Vagina (tissue), 2 donors: ENCODE measurements around the gene DAGLB. TPM values are rescaled to one million over a fixed set of nuclear protein-coding genes. Genes with fewer than 3 reads are reported as not detected.

Source experiments
- DNase-seq, 2 donors: peaks; one replicate each; pipeline ENCODE4 v3.0.0-alpha.2; 2017; ENCODE audit errors: extremely low spot score in 2 of 2
- H3K27ac ChIP-seq: fragments of 200-600 bp; sonication (generic); one replicate; pipeline ENCODE4 v1.5.1; 2019
- H3K27me3 ChIP-seq: fragments of 200-600 bp; sonication (generic); one replicate; pipeline ENCODE4 v1.5.1; 2019
- H3K36me3 ChIP-seq, 2 donors: fragments of 200-600 bp; sonication (generic); one replicate each; pipeline ENCODE4 v1.5.1; 2017 to 2019
- H3K4me1 ChIP-seq: fragments of 200-600 bp; sonication (generic); one replicate; pipeline ENCODE4 v1.5.1; 2019
- H3K4me3 ChIP-seq, 2 donors: fragments of 200-600 bp; sonication (generic); 1 replicate in 1 of 2; 2 replicates in 1 of 2; pipeline ENCODE4 v1.5.1; 2016 to 2019
- H3K9me3 ChIP-seq: fragments of 200-600 bp; sonication (generic); one replicate; pipeline ENCODE4 v1.5.1; 2019
- POLR2A ChIP-seq, 2 donors: fragments of 450-650 bp; IDR thresholded peaks; one replicate each; pipeline ENCODE4 v1.6.1; 2017; ENCODE audit warnings: antibody characterized with exemption in 2 of 2, mild to moderate bottlenecking in 2 of 2, moderate library complexity in 2 of 2
- POLR2AphosphoS5 ChIP-seq, 2 donors: sonication (generic); formaldehyde crosslinking; IDR thresholded peaks; one replicate each; pipeline ENCODE4 v1.9.0; 2017; ENCODE audit warnings: antibody characterized with exemption in 2 of 2, mild to moderate bottlenecking in 2 of 2, low read depth in 1 of 2; ENCODE audit not compliant: insufficient read depth in 1 of 2
- intact Hi-C: fragments of 100-400 bp; cut with DNase I; formaldehyde crosslinking; loops from one replicate; pipeline ENCODE4 v1.15.1; 2023
- total RNA-seq: library from RNA; depleted of rRNA; stranded (reverse); fragments of >200 nt; gene quantifications from one replicate; pipeline ENCODE4 v1.2.3, GENCODE V29; 2016
- TF ChIP-seq, protein P1 (sequence below), 3 experiments: fragments of 450-650 bp in 2 of 3; fragments of 200-600 bp in 1 of 3; sonication (generic) in 1 of 3; IDR thresholded peaks; one replicate each; pipeline ENCODE4 v1.5.1; 2017 to 2019; ENCODE audit warnings: antibody characterized with exemption in 3 of 3, mild to moderate bottlenecking in 2 of 3, moderate library complexity in 2 of 3

The DAGLB gene
- total RNA-seq, 1 donor from 2014 or later = 22.1 TPM

DNA sequence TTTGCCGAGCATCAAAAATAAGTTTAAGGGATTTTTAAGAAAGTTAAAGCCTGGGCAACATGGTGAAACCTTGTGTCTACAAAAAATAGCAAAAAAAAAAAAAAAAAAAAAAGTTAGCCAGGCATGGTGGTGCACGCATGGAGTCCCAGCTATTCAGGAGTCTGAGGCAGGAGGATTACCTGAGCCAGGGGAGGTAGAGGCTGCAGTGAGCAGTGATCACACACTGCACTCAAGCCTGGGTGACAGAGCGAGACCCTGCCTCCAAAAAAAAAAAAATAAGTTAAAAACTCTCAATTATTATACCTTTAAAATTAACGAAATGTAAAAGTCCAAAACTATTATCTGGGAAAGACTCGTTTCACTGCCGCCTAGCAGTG lies 35.0 kb upstream of the DAGLB start:
- H3K4me3 ChIP-seq = peak overlapping the region; percentile 97 to 100
- intact Hi-C loops = no loop called here
- TF ChIP-seq POLR2AphosphoS5 (IDR thresholded peaks at IDR 0.05; ENCODE audit: insufficient read depth in 1 of 2, low read depth in 1 of 2) (no peak), POLR2A (IDR thresholded peaks at IDR 0.05) (no peak)
- TF ChIP-seq, protein P1, sequence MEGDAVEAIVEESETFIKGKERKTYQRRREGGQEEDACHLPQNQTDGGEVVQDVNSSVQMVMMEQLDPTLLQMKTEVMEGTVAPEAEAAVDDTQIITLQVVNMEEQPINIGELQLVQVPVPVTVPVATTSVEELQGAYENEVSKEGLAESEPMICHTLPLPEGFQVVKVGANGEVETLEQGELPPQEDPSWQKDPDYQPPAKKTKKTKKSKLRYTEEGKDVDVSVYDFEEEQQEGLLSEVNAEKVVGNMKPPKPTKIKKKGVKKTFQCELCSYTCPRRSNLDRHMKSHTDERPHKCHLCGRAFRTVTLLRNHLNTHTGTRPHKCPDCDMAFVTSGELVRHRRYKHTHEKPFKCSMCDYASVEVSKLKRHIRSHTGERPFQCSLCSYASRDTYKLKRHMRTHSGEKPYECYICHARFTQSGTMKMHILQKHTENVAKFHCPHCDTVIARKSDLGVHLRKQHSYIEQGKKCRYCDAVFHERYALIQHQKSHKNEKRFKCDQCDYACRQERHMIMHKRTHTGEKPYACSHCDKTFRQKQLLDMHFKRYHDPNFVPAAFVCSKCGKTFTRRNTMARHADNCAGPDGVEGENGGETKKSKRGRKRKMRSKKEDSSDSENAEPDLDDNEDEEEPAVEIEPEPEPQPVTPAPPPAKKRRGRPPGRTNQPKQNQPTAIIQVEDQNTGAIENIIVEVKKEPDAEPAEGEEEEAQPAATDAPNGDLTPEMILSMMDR (IDR thresholded peaks at IDR 0.05) = no peak
- H3K4me1 ChIP-seq = peaks cover 62% of the 10 kb centered on the region
- H3K9me3 ChIP-seq = no peaks in the 10 kb centered on the region
- H3K27me3 ChIP-seq = no peaks in the 10 kb centered on the region
- no peaks in the 10 kb centered on the region for H3K36me3 ChIP-seq
- peak overlapping the region; percentile 89 for H3K27ac ChIP-seq
- no peak for DNase-seq

DNA sequence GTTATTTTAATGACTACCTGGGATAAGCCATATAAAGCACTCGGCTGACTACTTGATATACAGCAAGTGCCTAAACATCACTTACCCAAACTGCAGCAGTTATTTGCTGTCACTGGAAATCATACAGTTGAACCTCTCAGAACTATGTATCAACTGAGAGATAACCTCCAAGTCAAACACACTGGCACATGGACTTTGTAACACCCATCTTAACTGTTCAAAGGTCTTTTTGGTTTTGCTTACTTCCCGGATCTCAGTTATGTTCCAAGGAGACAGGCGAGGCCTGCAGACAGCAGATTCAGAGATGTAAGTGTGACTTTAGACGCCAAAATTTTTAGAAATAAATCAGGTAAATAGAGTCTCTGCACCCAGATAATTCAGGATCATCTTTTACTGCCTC lies 34.6 kb upstream of the DAGLB start:
- intact Hi-C loops = no loop called here
- TF ChIP-seq POLR2A (IDR thresholded peaks at IDR 0.05) = no peak
- no peak for TF ChIP-seq POLR2AphosphoS5 (IDR thresholded peaks at IDR 0.05; ENCODE audit: insufficient read depth in 1 of 2, low read depth in 1 of 2)
- DNase-seq = no peak
- Histone ChIP-seq H3K4me3 (peak overlapping the region in 1 of 2 donors; percentile 97), H3K4me1 (peaks cover 66% of the 10 kb centered on the region), H3K36me3 (no peaks in the 10 kb centered on the region), H3K9me3 (no peaks in the 10 kb centered on the region), H3K27ac (no peak overlapping the region), H3K27me3 (no peaks in the 10 kb centered on the region)

DNA sequence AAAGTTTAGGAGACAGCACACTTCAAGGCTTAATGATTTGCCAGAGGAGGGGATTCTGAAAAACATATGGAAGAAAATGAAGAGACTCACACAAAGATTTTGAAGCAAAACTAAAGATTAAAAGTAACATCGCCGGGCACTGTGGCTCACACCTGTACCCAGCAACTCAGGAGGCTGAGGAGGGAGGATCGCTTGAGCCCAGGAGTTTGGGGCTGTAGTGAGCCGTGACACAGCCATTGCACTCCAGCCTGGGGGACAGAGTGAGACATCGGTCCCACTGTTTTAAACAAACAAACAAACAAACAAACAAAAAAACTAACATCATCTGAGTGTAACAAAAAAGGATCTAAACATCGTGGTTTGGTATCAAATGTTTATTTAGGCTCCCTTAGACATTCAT lies 33.7 kb upstream of the DAGLB start:
- H3K27ac ChIP-seq = peak overlapping the region; percentile 27
- H3K27me3 ChIP-seq = no peaks in the 10 kb centered on the region
- DNase-seq = no peak
- intact Hi-C loops = no loop called here
- H3K9me3 ChIP-seq = no peaks in the 10 kb centered on the region
- no peak for TF ChIP-seq POLR2A (IDR thresholded peaks at IDR 0.05)
- TF ChIP-seq, protein P1 (IDR thresholded peaks at IDR 0.05) = no peak
- TF ChIP-seq POLR2AphosphoS5 (IDR thresholded peaks at IDR 0.05; ENCODE audit: insufficient read depth in 1 of 2, low read depth in 1 of 2) = no peak
- no peak overlapping the region for H3K4me3 ChIP-seq
- no peaks in the 10 kb centered on the region for H3K36me3 ChIP-seq
- H3K4me1 ChIP-seq = peaks cover 75% of the 10 kb centered on the region

DNA sequence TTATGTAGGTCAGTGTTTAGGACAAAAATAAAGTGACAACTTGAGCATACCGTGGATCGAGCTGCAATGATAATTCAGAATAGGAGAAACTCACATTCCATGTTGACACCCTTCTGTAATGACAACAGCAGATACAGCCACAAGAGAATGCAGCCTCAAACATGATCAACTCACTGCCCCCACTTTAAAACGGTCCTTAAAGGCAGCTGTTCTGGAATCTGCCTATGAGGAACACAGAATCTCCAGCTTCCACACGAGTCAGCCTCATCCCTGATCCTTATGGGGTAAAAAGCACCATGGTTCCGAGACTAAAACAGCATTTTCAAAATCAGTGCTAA lies 32.5 kb upstream of the DAGLB start:
- Histone ChIP-seq H3K36me3 (no peaks in the 10 kb centered on the region), H3K4me3 (no peak overlapping the region), H3K9me3 (no peaks in the 10 kb centered on the region), H3K4me1 (peaks cover 85% of the 10 kb centered on the region), H3K27ac (peak overlapping the region; percentile 17), H3K27me3 (no peaks in the 10 kb centered on the region)
- intact Hi-C loops = no loop called here
- TF ChIP-seq, protein P1 (IDR thresholded peaks at IDR 0.05) = no peak
- TF ChIP-seq POLR2A (IDR thresholded peaks at IDR 0.05) (no peak), POLR2AphosphoS5 (IDR thresholded peaks at IDR 0.05; ENCODE audit: insufficient read depth in 1 of 2, low read depth in 1 of 2) (no peak)
- no peak for DNase-seq

DNA sequence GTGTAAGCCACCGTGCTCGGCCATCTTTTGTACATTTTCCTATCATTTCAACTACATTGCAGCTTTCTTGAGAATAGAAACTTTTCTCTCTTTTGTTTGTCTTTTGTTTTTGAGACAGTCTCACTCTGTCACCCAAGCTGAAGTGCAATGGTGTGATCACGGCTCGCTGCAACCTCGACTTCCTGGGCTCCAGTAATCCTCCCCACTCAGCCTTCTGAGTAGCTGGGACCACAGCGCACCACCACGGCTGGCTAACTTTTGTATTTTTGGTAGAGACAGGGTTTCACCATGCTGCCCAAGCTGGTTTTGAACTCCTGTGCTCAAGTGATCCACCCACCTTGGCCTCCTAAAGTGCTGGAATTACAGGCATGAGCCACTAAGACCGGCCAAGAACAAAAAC lies 31.3 kb upstream of the DAGLB start:
- no peak for DNase-seq
- H3K4me1 ChIP-seq = peaks cover 90% of the 10 kb centered on the region
- intact Hi-C loops = no loop called here
- H3K9me3 ChIP-seq = no peaks in the 10 kb centered on the region
- H3K27me3 ChIP-seq = no peaks in the 10 kb centered on the region
- no peak overlapping the region for H3K4me3 ChIP-seq
- no peak overlapping the region for H3K27ac ChIP-seq
- no peaks in the 10 kb centered on the region for H3K36me3 ChIP-seq
- TF ChIP-seq POLR2AphosphoS5 (IDR thresholded peaks at IDR 0.05; ENCODE audit: insufficient read depth in 1 of 2, low read depth in 1 of 2) (no peak), POLR2A (IDR thresholded peaks at IDR 0.05) (no peak)
- TF ChIP-seq, protein P1 (IDR thresholded peaks at IDR 0.05) = no peak

DNA sequence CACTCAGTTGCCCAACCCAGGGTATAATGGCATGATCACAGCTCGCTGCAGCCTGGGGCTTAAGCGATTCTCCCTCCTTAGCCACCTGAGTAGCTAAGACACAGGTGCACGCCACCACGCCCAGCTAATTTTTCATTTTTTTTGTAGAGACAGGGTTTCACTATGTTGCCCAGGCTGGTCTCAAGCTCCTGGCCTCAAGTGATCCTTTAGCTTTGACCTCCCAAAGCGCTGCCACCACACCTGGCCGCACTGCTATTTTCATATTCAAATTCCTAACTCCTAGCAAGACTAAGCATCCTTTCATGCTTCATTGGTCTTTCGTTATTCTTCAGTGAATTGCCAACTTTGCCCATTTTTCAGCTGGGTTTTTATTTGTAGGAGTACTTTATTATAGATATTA lies 30.4 kb upstream of the DAGLB start:
- DNase-seq = no peak
- Histone ChIP-seq H3K9me3 (no peaks in the 10 kb centered on the region), H3K36me3 (peaks cover 0 to 1% of the 10 kb centered on the region in 2 donors), H3K27ac (no peak overlapping the region), H3K27me3 (no peaks in the 10 kb centered on the region), H3K4me1 (peaks cover 91% of the 10 kb centered on the region), H3K4me3 (no peak overlapping the region)
- intact Hi-C loops = no loop called here
- TF ChIP-seq POLR2A (IDR thresholded peaks at IDR 0.05) = no peak
- no peak for TF ChIP-seq POLR2AphosphoS5 (IDR thresholded peaks at IDR 0.05; ENCODE audit: insufficient read depth in 1 of 2, low read depth in 1 of 2)
- TF ChIP-seq, protein P1 (IDR thresholded peaks at IDR 0.05) = no peak
